Keratinocyte (primary cell): ENCODE measurements around the gene ARL3.

Experiments
- CTCF ChIP-seq, 3 experiments: IDR thresholded peaks in 1 of 3; conservative IDR thresholded peaks in 1 of 3; optimal IDR thresholded peaks in 1 of 3; 2 replicates in 2 of 3; 3 replicates in 1 of 3; pipeline versions ENCODE3 to v1.5.1; 2011; ENCODE audit warnings: low read length in 3 of 3, mild to moderate bottlenecking in 3 of 3, moderate library complexity in 2 of 3, control low read depth in 1 of 3, inconsistent platforms in 1 of 3; ENCODE audit not compliant: insufficient read depth in 2 of 3; ENCODE audit errors: extremely low read depth in 1 of 3
- EZH2 ChIP-seq: IDR thresholded peaks from one replicate; pipeline ENCODE4 v1.6.1; 2012; ENCODE audit warnings: inconsistent platforms, mild to moderate bottlenecking, low read length, moderate library complexity

DNA sequence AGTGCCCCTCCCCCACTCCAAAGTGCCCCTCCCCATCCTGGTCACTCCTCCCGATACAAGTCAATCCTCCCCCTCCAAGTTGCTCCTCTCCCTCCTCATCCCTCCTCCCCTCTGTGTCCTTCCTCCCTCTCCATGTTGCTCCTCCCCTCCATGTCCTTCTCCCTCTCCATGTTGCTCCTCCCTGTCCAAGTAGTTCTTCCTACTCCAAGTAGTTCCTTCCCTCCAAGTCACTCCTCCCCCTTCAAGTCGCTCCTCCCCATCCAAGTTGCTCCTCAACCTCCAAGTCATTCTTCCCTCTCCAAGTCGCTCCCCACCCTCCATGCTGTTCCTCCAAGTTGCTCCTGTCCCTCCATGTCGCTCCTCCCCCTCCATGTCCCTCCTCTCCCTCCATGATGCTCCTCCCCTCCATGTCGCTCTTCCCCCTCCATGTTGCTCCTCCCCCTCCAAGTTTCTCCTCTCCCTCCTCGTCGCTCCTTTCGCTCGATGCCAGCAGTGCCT, 20.9 kb upstream of the ARL3 start:
- no peak for TF ChIP-seq CTCF (optimal IDR thresholded peaks at IDR 0.05 in 1 of 3, IDR thresholded peaks at IDR 0.05 in 1 of 3, conservative IDR thresholded peaks at IDR 0.05 in 1 of 3; ENCODE audit: extremely low read depth in 1 of 3, insufficient read depth in 2 of 3, low read length in 3 of 3)
- TF ChIP-seq EZH2: no peak
